Left lobe of liver (tissue), 2 donors: ENCODE measurements around the gene KASH5. TPM values are rescaled to one million over a fixed set of nuclear protein-coding genes. Genes with fewer than 3 reads are reported as not detected.

ENCODE experiments used
- ATAC-seq: fragments of 200-7000 bp; cut with Tn5 transposase; one replicate; pipeline ENCODE4 v1.9.1; 2020; ENCODE audit warnings: mild to moderate bottlenecking, moderate library complexity
- DNase-seq: peaks from one replicate; pipeline ENCODE4 v3.0.0-alpha.2; 2020; ENCODE audit warnings: low spot score
- total RNA-seq: library from RNA; stranded (reverse); gene quantifications from one replicate; pipeline ENCODE4 v1.2.1, GENCODE V29; 2021
- donor health status: DM: no; HTN: no; CAD: no; lungs with moderate emphysema.
- donor health status: DM: no; HTN: yes; CAD: no.

KASH5 gene, protein sequence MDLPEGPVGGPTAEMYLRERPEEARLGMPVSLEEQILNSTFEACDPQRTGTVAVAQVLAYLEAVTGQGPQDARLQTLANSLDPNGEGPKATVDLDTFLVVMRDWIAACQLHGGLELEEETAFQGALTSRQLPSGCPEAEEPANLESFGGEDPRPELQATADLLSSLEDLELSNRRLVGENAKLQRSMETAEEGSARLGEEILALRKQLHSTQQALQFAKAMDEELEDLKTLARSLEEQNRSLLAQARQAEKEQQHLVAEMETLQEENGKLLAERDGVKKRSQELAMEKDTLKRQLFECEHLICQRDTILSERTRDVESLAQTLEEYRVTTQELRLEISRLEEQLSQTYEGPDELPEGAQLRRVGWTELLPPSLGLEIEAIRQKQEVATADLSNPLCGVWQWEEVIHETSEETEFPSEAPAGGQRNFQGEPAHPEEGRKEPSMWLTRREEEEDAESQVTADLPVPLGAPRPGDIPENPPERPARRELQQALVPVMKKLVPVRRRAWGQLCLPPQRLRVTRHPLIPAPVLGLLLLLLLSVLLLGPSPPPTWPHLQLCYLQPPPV
- not detected for total RNA-seq

- DNase-seq (peak; percentile 88), ATAC-seq (peak; percentile 82)
Observed at GRCh38 chr19:49387936-49388372, at the start of gene KASH5. Gene KASH5, plus strand, starts transcription at chr19:49388249. Its CDS starts 2,635 bp downstream, at chr19:49390884.

DNA sequence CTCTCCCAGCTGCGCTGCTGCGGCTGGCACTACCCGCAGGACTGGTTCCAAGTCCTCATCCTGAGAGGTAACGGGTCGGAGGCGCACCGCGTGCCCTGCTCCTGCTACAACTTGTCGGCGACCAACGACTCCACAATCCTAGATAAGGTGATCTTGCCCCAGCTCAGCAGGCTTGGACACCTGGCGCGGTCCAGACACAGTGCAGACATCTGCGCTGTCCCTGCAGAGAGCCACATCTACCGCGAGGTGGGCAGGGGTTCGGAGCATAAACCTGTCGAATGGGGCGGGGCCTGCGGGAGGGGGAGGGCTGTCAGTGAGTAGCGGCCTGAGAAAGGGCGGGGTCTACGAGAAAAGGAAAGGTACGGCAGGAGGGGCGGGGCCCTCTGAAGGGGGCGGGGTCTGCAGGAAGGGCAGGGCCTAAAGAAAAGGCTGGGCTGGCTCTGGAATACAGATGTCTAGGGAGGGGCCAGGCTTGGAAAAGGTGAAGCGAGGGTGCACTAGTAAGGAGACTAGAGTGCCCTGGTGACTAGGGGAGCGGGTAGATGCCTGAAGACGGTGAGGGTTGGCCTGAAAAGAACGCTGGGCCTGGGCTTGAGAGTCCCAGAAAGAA lies 49.3 kb upstream of the KASH5 start:
- ATAC-seq, result peak; percentile 74
- peak; percentile 89 for DNase-seq

GRCh38 chr19:49339301-49340068 lies 48.6 kb upstream of the KASH5 start:
- ATAC-seq (peak; percentile 86), DNase-seq (peak; percentile 91)

GRCh38 chr19:49340069-49340864 lies 47.8 kb upstream of the KASH5 start:
- peak; percentile 69 for ATAC-seq

GRCh38 chr19:49340865-49341718 lies 47.0 kb upstream of the KASH5 start:
- ATAC-seq (no peak), DNase-seq (no peak)

More at GRCh38 chr19:49340069-49340864, 47.8 kb upstream of the KASH5 start:
- DNase-seq, result peak; percentile 85

- DNase-seq (no peak), ATAC-seq (no peak)
Observed at GRCh38 chr19:49342291-49342721, 45.7 kb upstream of the KASH5 start.

DNA sequence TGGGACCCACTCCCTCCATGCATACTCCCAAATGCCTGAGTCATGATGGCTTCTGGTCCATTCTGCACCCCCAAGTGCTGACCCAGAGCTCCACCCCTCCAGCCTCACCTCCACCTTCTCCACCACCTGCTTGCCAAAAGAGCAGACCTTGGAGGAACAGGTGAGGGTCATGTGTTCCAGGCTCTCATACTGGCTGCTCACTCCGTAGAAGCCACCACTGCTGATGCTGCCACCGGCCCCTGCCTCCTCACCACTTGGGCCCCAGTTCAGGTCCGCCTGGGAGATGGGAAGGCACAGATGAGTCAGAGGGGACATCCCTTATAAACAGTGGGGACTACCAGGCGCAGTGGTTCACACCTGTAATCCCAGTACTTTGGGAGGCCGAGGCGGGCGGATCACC lies 44.9 kb upstream of the KASH5 start:
- ATAC-seq (no peak), DNase-seq (no peak)

- DNase-seq (no peak), ATAC-seq (no peak)
Observed at GRCh38 chr19:49344505-49345423, 43.3 kb upstream of the KASH5 start.

DNA sequence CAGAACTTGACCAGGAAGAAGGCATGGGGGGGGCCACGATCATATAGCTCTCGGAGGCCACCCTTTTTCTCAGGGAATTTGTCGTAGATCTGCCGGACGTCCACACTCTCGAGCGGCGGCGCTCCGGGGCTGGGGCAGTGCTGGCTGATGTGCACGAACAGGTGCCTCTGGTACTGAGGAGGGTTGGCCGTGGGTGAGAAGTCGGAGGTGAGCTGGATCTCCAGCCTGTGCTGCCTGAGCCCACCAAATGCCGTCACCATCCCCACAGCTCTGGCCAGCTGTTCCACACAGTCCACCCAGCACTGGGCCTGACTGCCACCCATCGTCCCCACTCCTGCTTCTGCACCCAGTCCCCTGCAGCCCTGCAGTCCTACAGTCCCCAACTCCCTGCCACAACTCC lies 40.9 kb upstream of the KASH5 start:
- DNase-seq, result no peak
- ATAC-seq, result no peak

GRCh38 chr19:49347835-49348234 lies 40.2 kb upstream of the KASH5 start:
- peak; percentile 67 for ATAC-seq
- DNase-seq, result no peak

DNA sequence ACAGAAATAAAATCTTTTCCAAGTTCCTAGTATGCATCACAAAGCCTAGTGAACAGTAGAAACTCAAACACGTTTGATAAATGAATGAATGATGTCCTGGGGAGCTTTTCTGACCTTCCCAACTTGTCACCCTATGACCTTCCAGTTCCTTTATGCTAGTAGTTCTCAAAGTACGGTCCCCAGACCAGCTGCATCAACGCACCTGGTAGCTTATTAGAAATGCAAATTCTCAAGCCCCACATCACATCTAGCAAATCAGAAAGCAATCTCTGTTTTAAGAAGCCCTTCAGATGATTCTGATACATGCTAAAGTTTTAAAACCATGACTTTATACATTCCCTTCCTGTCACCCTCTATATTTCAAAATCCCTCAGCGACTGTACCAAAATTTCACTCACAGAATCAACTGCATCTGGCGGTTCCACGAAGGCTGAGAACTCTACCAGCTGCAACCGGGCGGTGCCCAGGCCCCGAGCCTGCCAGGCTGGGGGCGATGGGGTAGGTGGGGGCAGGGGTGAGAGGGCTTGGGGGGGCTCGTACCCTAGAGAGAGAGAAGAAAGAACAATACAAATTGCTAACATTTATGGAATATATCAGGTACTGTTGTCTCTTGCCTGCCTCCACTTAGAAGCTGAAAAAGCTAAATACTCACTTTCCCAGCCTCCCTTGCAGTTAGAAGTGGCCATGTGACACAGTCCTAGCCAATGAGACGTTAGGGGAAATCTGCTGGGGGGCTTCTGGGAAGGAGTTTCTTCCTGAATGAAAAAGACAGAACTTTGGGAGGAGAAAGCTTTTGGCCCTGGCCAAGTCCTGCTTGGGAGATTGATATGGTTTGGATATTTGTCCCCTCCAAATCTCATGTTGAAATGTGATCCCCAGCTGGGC lies 39.5 kb upstream of the KASH5 start:
- DNase-seq (no peak), ATAC-seq (no peak)

DNA sequence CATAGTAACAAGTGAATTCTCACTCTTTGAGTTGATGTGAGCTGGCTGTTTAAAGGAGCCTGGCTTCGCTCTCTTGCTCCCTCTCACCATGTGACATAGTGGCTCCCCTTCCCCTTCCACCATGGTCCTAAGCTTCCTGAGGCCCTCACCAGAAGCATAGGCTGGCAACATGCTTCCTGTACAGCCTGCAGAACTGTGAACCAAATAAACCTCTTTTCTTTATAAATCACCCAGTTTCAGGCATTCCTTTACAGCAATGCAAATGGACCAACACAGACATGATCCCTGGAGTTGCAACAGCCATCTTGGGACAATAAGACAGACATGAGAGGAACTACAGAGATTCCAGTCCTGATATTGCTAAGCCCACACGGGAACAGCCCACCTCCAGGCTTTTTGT lies 38.5 kb upstream of the KASH5 start:
- no peak for DNase-seq

GRCh38 chr19:49355909-49356353 lies 32.1 kb upstream of the KASH5 start:
- peak; percentile 46 for ATAC-seq
- DNase-seq, result no peak

More for the DNA sequence above, 38.5 kb upstream of the KASH5 start:
- ATAC-seq, result no peak

GRCh38 chr19:49356382-49356781 lies 31.7 kb upstream of the KASH5 start:
- DNase-seq (no peak), ATAC-seq (no peak)

DNA sequence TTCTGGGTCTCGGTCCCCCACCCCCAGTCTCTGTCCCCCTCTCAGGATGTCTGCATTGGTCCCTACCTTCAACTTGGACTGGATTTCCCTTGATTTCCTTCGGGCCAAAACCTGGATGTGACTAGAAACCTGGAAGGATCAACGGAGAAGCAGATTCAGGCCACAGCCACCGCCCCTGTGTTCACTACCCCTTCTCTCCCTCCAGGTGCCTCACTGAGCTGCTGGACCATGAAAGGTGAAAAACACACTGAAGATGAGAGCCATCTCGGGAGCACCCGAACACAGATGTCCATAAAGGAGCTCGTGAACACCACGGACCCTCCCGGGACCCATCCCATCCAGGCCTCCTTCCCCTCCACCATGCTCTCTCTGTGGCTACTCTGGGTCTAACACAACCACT lies 30.9 kb upstream of the KASH5 start:
- ATAC-seq, result no peak
- DNase-seq, result no peak

DNA sequence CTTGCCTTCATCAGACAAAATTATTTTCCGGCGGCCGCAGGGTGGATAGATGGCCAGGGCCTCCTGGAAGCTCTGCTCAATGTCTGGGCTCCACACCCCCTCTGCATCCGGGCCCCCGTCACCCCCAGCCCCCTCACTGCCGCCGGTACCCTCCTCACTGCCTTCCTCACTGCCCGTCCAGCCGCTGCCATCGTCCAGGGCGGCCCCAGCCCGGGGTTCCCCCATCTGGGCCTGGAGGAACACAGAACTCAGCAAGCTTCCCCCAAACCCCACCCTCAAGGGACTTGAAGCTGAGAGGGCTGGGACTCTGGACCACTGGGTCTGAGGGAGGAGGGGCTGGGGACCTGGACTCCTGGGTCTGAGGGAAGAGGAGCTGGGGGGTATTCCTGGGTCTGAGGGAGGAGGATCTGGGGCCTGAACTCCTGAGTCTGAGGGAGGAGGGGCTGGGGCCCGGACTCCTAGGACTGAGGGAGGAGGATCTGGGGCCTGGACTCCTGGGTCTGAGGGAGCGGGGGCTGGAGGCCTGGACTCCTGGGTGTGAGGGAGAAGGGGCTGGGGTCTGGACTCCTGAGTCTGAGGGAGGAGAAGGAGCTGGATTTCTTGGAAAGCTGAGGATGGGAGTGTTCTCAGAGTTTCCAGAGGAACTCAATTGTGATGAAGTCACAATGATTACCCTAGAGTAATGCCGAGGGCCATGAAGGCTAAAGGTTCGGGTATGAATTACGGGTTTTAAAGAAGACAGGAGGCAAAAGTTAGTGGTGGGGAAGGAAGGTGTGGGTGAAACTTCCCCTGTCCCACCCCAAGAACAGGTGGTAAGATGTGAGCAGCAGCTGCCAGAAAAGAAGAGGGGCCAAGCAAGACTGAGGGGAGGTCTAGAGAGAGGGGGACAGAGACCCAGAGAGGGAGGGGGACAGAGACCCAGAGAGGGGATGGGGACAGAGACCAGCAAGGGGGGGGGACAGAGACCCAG lies 27.9 kb upstream of the KASH5 start:
- no peak for DNase-seq

More for the DNA sequence above, 27.9 kb upstream of the KASH5 start:
- ATAC-seq, result no peak
